HepG2 (cell line): ENCODE data around the gene FAM174C. TPM values are rescaled to one million over a fixed set of nuclear protein-coding genes. Genes with fewer than 3 reads are reported as not detected.

Experiments
- CHD4 ChIP-seq: fragments of 200-600 bp; sonication (generic); IDR thresholded peaks from 2 replicates; pipeline ENCODE4 v1.7.0; 2017; ENCODE audit warnings: mild to moderate bottlenecking, low read length, borderline replicate concordance
- CREB3 ChIP-seq: sonication (generic); formaldehyde crosslinking; IDR thresholded peaks from 2 replicates; pipeline ENCODE4 v1.5.0; 2020; ENCODE audit warnings: missing genetic modification reagents
- ELK4 ChIP-seq: sonication (generic); formaldehyde crosslinking; IDR thresholded peaks from 2 replicates; pipeline ENCODE4 v1.9.0; 2021; ENCODE audit warnings: missing genetic modification reagents, borderline replicate concordance
- GMEB1 ChIP-seq: sonication (generic); formaldehyde crosslinking; IDR thresholded peaks from 2 replicates; pipeline ENCODE4 v1.5.1; 2020; ENCODE audit warnings: missing genetic modification reagents, mild to moderate bottlenecking, borderline replicate concordance
- HNF4G ChIP-seq, 2 experiments: sonication (generic) in 1 of 2; formaldehyde crosslinking in 1 of 2; IDR thresholded peaks; 2 replicates each; pipeline versions ENCODE4 v1.4.0 to v1.6.1; 2011 to 2020; ENCODE audit warnings: borderline replicate concordance in 2 of 2, low read depth in 2 of 2, mild to moderate bottlenecking in 2 of 2, low read length in 1 of 2, missing genetic modification reagents in 1 of 2, moderate library complexity in 1 of 2
- IKZF4 ChIP-seq: sonication (generic); formaldehyde crosslinking; IDR thresholded peaks from 2 replicates; pipeline ENCODE4 v1.5.1; 2020; ENCODE audit warnings: borderline replicate concordance, mild to moderate bottlenecking, low read depth, missing genetic modification reagents; ENCODE audit errors: not compliant biosample characterization
- JDP2 ChIP-seq: sonication (generic); formaldehyde crosslinking; IDR thresholded peaks from 2 replicates; pipeline ENCODE4 v1.8.1; 2022; ENCODE audit warnings: missing genetic modification reagents, borderline replicate concordance
- KAT7 ChIP-seq: IDR thresholded peaks from 2 replicates; pipeline ENCODE4 v1.6.1; 2018; ENCODE audit warnings: borderline replicate concordance, missing compliant biosample characterization
- KDM6A ChIP-seq: IDR thresholded peaks from 2 replicates; pipeline ENCODE4 v1.6.1; 2016; ENCODE audit warnings: low read depth
- SMAD3 ChIP-seq: sonication (generic); formaldehyde crosslinking; IDR thresholded peaks from 2 replicates; pipeline ENCODE4 v1.4.0; 2020; ENCODE audit warnings: missing genetic modification reagents
- SRSF9 ChIP-seq: fragments of 200-400 bp; formaldehyde crosslinking; IDR thresholded peaks from 2 replicates; pipeline ENCODE4 v1.6.1; 2018; ENCODE audit warnings: borderline replicate concordance, mild to moderate bottlenecking, low read depth, low read length; ENCODE audit not compliant: insufficient read depth, poor library complexity, severe bottlenecking
- TBX3 ChIP-seq: fragments of 450-650 bp; IDR thresholded peaks from 2 replicates; pipeline ENCODE4 v1.6.1; 2017; ENCODE audit warnings: antibody characterized with exemption, mild to moderate bottlenecking, inconsistent platforms, borderline replicate concordance
- TCF7 ChIP-seq: sonication (generic); IDR thresholded peaks from 2 replicates; pipeline ENCODE4 v1.6.1; 2016; ENCODE audit warnings: antibody characterized with exemption, low read depth
- ZNF367 ChIP-seq: sonication (generic); formaldehyde crosslinking; IDR thresholded peaks from 2 replicates; pipeline ENCODE4 v1.4.0; 2020; ENCODE audit warnings: missing genetic modification reagents, borderline replicate concordance
- ZNF468 ChIP-seq: sonication (generic); formaldehyde crosslinking; IDR thresholded peaks from 2 replicates; pipeline ENCODE4 v1.8.0; 2022; ENCODE audit warnings: mild to moderate bottlenecking, moderate library complexity, missing genetic modification reagents
- ZNF619 ChIP-seq: sonication (generic); formaldehyde crosslinking; IDR thresholded peaks from 2 replicates; pipeline ENCODE4 v1.4.0; 2020; ENCODE audit warnings: mild to moderate bottlenecking, missing genetic modification reagents
- ZSCAN9 ChIP-seq: IDR thresholded peaks from 2 replicates; pipeline ENCODE4 v1.6.1; 2016; ENCODE audit warnings: borderline replicate concordance
- polyA plus RNA-seq, 8 experiments: library from polyadenylated mRNA; depleted of rRNA in 3 of 8; stranded (reverse) in 7 of 8; unstranded in 1 of 8; fragments of >200 nt; fragmentation: Illumina TruSeq in 4 of 8; extraction: Trizol in 4 of 8; gene quantifications; 2 replicates each; pipeline versions ENCODE4 v1.2.1 to v1.2.3, GENCODE V29; 2011 to 2016; ENCODE audit warnings: low read depth in 4 of 8, missing spikeins in 1 of 8, mixed read lengths in 1 of 8; ENCODE audit not compliant: insufficient read depth in 1 of 8
- total RNA-seq, 5 experiments: library from RNA; depleted of rRNA; stranded (reverse); fragments of >200 nt; fragmentation: Illumina TruSeq; extraction: Trizol; gene quantifications; 2 replicates each; pipeline ENCODE4 v1.2.3, GENCODE V29; 2016; ENCODE audit warnings: low read depth in 1 of 5
- TF ChIP-seq, protein P1 (sequence below): IDR thresholded peaks from 2 replicates; pipeline ENCODE4 v1.6.1; 2016; ENCODE audit warnings: missing compliant biosample characterization, missing genetic modification reagents, borderline replicate concordance
- TF ChIP-seq, protein P2 (sequence below): sonication (generic); formaldehyde crosslinking; IDR thresholded peaks from 2 replicates; pipeline ENCODE4 v1.8.1; 2023; ENCODE audit warnings: mild to moderate bottlenecking, moderate library complexity, missing genetic modification reagents

FAM174C gene
- total and polyA plus RNA-seq, 2 of the 13 experiments (the other 11 are each of a cell fraction or from before 2014, with no cell fraction given): 19.5 to 31.3 TPM

DNA sequence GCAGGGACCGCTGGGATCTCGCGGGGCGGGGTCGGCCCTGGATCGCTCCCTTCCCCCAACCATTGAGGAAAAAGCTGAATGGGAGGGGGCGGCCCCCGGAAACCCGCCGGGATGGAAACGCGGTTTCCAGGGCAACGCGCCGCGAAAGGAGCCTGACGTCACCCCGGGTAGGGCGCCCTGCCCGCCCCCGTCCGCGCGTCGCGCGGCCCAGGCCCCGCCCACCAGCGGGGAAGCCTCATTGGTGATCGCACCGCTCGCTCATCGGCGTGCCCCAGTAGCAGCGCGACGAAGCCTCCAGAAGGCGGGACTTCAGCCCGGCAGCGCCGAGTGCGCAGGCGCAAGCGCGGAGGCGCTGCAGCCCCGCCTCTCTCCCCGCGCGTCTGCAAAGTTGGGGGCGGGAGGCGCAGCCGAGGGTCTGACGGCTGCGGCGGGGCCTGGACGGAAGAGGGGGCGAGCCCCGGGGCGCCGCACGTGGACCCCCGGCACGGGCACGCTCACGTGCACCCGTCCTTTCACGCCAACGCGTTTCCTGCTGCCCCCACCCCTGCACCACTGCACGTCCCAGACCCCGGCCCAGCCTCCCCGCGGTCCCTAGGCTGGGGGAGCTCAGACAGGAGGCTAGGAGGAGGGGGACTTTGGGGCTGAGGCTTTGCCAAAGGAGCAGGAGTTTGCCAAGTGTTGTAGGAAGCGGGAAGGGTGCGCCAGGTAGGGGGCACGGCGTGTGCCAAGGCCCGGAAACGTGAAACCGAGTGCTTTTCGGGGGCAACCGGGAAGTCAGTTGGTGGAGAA, 14.4 kb upstream of the FAM174C start (continued):
- TF ChIP-seq, protein P1, sequence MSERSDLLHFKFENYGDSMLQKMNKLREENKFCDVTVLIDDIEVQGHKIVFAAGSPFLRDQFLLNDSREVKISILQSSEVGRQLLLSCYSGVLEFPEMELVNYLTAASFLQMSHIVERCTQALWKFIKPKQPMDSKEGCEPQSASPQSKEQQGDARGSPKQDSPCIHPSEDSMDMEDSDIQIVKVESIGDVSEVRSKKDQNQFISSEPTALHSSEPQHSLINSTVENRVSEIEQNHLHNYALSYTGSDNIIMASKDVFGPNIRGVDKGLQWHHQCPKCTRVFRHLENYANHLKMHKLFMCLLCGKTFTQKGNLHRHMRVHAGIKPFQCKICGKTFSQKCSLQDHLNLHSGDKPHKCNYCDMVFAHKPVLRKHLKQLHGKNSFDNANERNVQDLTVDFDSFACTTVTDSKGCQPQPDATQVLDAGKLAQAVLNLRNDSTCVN: no peak; the same call in 1 of the 2 replicates
- TF ChIP-seq HNF4G (IDR thresholded peaks at IDR 0.05; ENCODE audit: borderline replicate concordance, low read depth, low read length) (no peak), HNF4G (CRISPR knock-in tag; IDR thresholded peaks at IDR 0.05; ENCODE audit: borderline replicate concordance, low read depth) (peak; percentile 33; the same call in 1 of the 2 replicates), ZSCAN9 (no peak), SMAD3 (CRISPR knock-in tag) (no peak), IKZF4 (CRISPR knock-in tag) (no peak), TCF7 (no peak), CREB3 (CRISPR knock-in tag) (no peak), JDP2 (CRISPR knock-in tag) (no peak), ZNF367 (CRISPR knock-in tag) (no peak), SRSF9 (no peak), KDM6A (CRISPR knock-in tag) (no peak), CHD4 (no peak), TBX3 (no peak), GMEB1 (CRISPR knock-in tag) (peak; percentile 74), ZNF619 (CRISPR knock-in tag) (no peak), ZNF468 (CRISPR knock-in tag) (no peak), ELK4 (CRISPR knock-in tag) (no peak), KAT7 (CRISPR knock-in tag) (no peak)
- TF ChIP-seq, protein P2, sequence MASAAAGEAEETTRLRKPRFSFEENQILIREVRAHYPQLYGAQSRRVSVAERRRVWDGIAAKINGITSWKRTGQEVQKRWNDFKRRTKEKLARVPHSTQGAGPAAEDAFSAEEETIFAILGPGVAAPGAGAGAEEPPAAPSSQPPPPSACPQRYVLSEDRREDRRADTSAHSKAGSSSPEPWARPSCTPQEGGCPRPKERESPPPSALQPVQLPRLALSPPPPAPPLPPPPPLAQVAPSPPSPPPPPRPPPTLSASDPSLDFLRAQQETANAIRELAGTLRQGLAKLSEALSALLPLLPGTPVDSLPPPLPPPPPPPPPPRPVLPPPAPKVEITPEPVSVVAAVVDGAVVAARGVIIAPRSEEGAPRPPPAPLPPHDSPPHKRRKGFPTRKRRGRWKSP (CRISPR knock-in tag): peak; percentile 82; the same call in 1 of the 2 replicates
